Stimulated activated CD8-positive, alpha-beta memory T cell treated with anti-CD3 and anti-CD28 coated beads, Interleukin-12 subunit alpha, Interleukin-12 subunit beta, amount 100 ng/mL, for 24 hours (primary cell): ENCODE data around the gene CHMP4B.

Source experiments
- DNase-seq: peaks from one replicate; pipeline ENCODE4 v3.0.0-alpha.2; 2020; ENCODE audit errors: extremely low read depth

The CHMP4B gene

GRCh38 chr20:33810885-33811775 is at the start of gene CHMP4B:
Gene CHMP4B, plus strand, starts transcription at chr20:33811348. Its CDS starts 121 bp downstream, at chr20:33811469.
- peak; percentile 93 for DNase-seq

GRCh38 chr20:33761698-33762250 is 49.4 kb upstream of the CHMP4B start:
- no peak for DNase-seq

DNA sequence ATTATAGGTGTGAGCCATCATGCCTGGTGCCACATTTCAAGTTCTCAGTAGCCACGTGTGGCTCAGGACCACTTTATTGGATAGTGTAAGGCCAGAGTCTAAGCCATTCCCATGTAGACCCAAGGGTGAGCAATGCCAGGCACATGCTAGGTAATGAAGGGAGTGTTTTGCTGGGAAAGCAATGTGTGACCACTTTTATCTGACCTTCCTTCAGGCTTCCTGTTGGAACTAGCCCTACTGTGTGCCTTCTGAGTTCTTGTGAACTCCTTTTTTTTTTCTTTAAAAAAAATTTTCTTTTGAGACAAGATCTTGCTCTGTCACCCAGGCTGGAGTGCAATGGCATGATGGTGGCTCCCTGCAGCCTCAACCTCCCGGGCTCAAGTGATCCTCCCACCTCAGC is 46.0 kb upstream of the CHMP4B start:
- DNase-seq = no peak

- no peak for DNase-seq
These were observed 45.6 kb upstream of the CHMP4B start for GRCh38 chr20:33765592-33765991.

DNA sequence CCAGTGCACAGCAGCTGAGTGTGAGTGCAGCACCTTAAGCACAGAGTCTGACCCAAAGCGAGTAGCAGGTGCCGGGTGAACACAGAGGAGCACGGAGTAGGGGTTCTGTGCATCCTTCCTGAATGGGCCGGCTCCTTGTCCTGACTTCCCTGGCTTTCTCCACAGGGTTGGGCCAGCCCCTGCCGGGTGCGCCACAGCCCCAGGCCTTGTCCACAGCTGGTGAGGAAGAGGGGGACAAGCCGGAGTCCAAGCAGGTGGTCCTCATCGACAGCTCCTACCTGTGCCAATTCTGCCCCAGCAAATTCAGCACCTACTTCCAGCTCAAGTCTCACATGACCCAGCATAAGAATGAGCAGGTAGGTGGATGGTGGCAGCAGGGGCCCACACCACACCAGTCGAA is 44.5 kb upstream of the CHMP4B start:
- no peak for DNase-seq

DNA sequence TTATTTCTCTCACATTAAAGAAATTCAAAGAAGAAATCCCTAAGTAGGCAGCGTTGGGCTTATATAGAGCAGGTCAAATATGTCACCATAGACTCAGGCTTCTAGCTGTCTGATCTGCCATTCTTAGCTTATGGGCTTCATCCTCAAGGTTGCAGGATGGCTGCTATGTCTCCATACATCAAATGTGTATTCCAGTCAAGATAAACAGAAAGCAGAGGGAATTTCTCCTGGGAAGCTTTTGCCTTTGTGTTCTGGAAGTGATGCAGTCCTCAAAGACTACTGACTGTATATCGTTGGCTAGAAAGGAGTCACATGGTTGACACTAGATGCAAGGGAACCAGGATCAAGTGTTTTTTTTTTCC is 43.4 kb upstream of the CHMP4B start:
- no peak for DNase-seq

- no peak for DNase-seq
These were observed 42.1 kb upstream of the CHMP4B start for GRCh38 chr20:33769043-33769442.

DNA sequence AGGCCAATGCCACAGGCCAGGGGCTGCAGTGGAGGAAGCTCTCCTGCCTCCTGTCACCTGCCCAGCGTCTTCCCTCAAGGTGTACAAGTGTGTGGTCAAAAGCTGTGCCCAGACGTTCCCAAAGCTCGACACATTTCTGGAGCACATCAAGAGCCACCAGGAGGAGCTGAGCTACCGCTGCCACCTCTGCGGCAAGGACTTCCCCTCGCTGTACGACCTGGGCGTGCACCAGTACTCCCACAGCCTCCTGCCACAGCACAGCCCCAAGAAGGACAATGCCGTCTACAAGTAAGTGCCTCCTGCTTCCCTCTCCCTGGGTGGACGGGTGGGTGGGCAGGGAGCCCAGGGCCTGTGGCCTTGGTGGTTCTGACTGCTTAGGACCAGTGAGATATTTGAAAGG is 41.1 kb upstream of the CHMP4B start:
- no peak for DNase-seq

DNA sequence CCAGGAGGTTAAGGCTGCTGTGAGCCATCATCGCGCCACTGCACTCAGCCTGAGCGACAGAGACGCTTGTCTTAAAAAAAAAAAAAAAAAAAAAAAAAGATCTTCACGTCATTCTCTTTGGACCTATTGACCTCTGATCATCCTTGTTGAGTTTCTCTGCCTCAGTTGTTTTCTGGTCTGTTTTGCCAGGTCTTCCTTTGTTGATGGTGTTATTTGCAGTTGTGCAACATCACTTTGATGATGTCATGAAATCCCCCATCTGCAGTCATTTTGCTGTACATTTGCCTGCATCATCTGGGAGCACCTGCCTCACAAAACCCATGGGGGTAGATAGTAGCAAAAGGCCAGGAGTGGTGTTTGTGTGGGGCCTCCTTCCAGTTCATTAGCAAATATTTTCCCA is 39.2 kb upstream of the CHMP4B start:
- no peak for DNase-seq

DNA sequence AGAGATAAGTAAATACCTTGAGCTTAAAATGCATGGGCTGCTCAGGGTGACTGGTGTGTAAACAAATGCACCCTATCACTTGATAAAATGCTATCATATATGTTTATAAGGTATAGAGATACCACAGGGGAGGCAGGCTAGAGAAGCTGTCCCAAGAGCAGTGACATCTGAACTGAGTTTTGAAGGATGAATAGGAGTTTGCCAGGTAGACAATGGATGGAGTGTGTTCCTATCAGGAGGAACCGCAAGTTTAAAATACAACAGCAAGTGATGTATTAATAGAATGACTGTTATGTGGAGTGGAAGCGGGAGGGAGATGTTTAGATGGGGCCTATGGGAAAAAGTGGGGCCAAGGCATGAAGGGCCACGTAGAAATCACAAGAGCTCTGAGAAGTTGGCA is 38.7 kb upstream of the CHMP4B start:
- no peak for DNase-seq

GRCh38 chr20:33773412-33774089 is 37.6 kb upstream of the CHMP4B start:
- no peak for DNase-seq

GRCh38 chr20:33777816-33778215 is 33.3 kb upstream of the CHMP4B start:
- no peak for DNase-seq

DNA sequence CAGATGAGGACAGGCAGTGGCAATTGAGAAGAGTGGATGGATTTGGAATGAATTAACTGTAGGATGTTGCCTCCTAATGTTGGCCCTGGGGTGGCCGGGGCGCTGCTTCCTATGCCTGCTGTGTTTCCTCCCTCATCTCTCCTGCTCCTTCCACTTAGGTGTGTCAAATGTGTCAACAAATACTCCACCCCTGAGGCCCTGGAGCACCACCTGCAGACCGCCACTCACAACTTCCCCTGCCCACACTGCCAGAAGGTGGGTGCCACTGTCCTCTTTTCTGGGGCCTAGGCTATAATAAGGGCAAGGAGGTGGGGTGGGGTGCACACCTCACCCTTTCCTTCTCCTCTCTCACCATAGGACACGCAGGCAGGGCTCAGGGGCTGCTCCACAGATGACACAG is 30.0 kb upstream of the CHMP4B start:
- no peak for DNase-seq

- no peak for DNase-seq
These were observed 29.2 kb upstream of the CHMP4B start for GRCh38 chr20:33781945-33782344.

GRCh38 chr20:33783256-33783655 is 27.9 kb upstream of the CHMP4B start:
- no peak for DNase-seq

GRCh38 chr20:33783818-33784217 is 27.3 kb upstream of the CHMP4B start:
- DNase-seq = no peak

GRCh38 chr20:33784225-33784624 is 26.9 kb upstream of the CHMP4B start:
- DNase-seq = no peak

- DNase-seq = no peak
These were observed 25.6 kb upstream of the CHMP4B start for GRCh38 chr20:33785503-33785902.

GRCh38 chr20:33787253-33787891 is 23.8 kb upstream of the CHMP4B start:
- no peak for DNase-seq

DNA sequence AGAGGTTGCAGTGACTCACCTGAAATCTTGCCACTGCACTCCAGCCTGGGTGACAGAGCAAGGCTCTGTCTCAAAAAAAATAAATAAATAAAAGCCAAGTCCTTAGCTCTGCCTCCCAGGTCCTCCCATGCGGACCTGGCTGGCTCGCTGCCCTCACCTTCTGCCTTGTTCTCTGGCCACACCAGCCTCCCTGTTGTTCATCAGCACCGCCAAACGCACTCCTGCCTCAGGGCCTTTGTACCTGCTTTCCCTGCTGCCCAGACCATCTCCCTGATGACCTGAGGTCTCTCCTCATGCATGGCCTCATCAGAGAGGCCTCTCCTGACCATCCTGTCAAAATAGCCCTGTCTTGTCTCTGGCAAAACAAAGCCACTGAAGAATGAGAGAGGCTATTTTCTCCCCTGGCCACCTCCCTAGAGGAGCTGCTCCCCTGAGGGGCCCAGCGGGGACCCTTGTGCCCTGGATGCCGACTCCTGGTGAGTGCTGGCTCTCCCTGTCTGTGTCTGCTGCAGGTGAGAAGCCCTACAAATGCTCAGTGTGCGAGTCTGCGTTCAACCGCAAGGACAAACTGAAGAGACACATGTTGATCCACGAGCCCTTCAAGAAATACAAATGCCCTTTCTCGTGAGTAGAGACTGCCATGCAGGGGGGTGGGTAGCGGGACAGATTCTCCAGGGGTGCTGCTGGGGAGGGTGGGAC is 22.6 kb upstream of the CHMP4B start:
- DNase-seq = no peak

GRCh38 chr20:33789109-33789857 is 21.9 kb upstream of the CHMP4B start:
- no peak for DNase-seq
